ENCODE results near the gene UBC.
"Not testable (repeated sequence)": the region's sequence is repeated elsewhere in the genome, so short reads cannot be mapped to it uniquely, and the experiment has no call there.

The UBC gene

GRCh38 chr12:124915239-124916236 lies 1.1 kb upstream of the UBC start:
- DNase-seq (ENCODE audit: low read depth, low spot score), result no peak

- DNase-seq (ENCODE audit: low read depth, low spot score), result no peak
These were observed 717 bp downstream of the UBC start for GRCh38 chr12:124913474-124914391.

GRCh38 chr12:124912529-124913287 lies 1.7 kb downstream of the UBC start:
- not testable (repeated sequence) for DNase-seq (ENCODE audit: low read depth, low spot score)

- not testable (repeated sequence) for DNase-seq (ENCODE audit: low read depth, low spot score)
These were observed 2.9 kb downstream of the UBC start for GRCh38 chr12:124911521-124911920.

DNA sequence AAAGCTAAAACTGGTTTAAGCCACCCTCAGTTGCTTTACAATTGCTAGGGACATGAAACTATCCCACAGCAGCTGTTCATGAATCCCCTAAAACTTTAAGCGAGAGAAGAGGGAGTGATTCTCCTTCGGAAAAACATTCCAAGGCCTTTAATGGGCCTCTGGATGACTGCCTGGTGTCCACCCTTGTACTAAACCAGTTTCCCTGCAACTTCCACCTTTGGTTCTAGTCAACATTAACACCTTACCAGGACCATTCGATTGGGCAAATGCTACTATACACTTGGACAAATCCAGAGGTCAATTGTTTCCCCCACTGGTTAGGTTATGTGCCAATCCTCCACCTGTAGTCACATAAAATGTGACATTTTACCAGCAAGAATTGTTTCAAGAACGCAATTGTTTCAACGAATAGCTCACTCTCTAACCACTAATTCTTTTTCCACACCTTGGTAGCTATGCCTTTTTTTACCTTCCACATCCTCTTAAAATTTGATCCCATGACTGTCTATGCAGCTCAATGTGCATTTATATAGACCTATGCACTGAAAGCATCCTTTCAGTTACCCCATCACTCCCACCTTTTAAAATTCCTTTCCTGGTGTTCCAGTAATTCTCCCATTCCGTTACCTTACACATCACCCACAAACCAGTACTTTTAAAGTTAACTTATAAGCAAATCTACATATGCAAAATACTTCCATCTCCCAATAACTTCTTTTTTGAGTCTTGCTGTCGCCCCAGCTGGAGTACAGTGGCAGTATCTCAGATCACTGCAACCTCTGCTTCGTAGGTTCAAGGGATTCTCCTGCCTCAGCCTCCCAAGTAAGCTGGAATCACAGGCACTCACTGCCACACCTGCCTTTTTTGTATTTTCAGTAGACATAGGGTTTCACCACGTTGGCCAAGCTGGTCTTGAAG lies 3.6 kb downstream of the UBC start:
- no peak for DNase-seq (ENCODE audit: low read depth, low spot score)

DNA sequence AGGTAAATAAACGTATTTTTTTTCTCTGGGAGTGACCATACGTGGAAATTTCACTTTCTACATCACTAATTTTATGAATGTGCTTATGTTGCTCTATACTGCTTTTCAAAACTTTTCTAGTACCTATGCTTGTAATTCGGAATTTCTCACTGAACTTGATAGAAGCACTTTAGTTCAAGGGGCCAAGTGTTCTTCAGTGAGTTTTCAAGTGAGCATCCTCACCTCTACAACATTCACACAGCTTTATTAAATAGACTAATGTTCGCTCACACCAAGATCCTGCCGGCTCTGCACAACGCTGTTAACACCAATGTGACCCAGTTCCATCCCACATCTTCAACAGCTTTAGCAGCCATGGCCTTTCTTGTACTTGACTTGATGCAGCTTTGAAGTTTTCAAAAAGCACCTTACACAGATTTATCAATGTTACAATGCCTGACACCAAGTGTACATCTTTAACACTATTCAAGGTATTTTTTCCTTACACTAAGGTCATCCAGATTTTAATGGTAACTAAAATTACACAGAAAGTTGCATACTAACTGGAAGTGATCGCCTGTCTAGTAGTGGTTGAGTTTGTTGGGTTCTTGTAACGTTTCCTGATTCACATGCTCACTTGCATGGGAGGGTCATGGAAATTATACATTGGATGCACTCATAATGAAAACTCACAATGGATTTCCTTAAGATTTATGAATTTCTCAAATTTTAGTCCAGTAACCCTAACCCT lies 4.5 kb downstream of the UBC start:
- no peak for DNase-seq (ENCODE audit: low read depth, low spot score)

DNA sequence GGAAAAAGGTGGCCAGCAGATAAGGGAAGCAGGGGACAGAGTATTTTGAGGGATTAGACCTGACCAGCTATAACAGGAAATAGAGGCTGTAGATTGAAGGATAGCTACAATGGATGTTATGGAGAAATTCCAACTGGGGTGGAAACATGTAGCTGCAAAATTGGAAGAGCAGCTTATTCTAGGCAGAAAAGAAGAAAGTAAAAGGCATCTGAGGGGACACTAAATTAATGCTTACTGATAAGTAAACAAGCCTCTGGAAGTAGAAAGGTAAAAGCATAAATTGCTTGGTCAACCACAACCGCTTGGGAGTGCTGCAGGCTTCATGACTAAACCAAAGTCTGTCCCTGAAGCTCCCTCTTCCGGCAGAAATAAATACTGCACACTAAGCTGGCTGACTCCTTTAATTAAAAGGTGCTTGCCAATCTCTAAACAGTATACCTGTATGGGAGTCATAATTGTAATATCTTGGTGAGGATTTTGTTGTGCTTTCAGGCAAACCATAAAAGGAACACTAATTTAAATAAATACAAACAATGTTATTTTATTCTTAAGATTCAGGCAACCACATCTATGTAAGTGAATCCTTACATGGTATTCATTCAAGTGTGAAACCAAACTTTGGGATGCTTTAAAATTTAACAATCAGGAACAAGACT lies 7.7 kb downstream of the UBC start:
- peak; percentile 59 for DNase-seq (ENCODE audit: low read depth, low spot score)

GRCh38 chr12:124904306-124905098 lies 9.9 kb downstream of the UBC start:
- DNase-seq (ENCODE audit: low read depth, low spot score), result peak; percentile 50

DNA sequence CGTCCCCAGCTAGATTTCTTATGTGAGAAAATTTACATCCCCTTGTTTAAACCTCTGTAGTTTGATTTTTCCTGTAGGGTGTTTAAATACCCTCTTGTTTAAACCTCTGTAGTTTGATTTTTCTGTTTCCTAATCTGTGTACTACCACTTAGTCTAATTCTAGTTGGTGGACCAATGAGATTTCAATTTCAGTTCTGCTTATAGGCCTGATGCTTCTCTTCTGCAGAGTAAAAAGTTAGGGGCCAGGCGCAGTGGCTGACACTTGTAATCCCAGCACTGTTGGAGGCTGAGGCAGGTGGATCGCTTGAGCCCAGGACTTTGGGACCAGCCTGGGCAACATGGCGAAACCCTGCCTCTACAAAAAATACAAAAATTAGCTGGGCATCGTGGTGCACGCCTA lies 11.5 kb downstream of the UBC start:
- no peak for DNase-seq (ENCODE audit: low read depth, low spot score)

- no peak for DNase-seq (ENCODE audit: low read depth, low spot score)
These were observed 13.4 kb downstream of the UBC start for GRCh38 chr12:124901003-124901402.

DNA sequence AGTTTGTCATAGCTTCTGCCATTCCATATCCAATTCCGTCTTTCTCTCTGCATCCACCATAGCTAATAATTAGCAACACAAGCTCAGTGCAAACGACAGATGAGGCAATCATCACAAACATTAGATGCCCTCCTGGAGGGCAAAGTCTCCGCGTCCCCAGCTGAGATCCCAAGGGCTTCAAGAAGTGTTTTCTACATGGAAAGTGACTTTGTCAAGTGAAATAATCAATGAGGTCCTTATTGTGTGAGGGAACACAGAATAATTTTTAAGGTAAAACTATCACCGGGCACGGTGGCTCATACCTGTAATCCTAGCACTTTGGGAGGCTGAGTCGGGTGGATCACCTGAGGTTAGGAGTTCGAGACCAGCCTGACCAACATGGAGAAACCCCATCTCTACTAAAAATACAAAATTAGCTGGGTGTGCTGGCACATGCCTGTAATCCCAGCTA lies 14.1 kb downstream of the UBC start:
- not testable (repeated sequence) for DNase-seq (ENCODE audit: low read depth, low spot score)

GRCh38 chr12:124898923-124899294 lies 15.5 kb downstream of the UBC start:
- no peak for DNase-seq (ENCODE audit: low read depth, low spot score)

GRCh38 chr12:124898200-124898922 lies 16.1 kb downstream of the UBC start:
- DNase-seq (ENCODE audit: low read depth, low spot score), result no peak

- DNase-seq (ENCODE audit: low read depth, low spot score), result no peak
These were observed 18.0 kb downstream of the UBC start for GRCh38 chr12:124896461-124896860.

- DNase-seq (ENCODE audit: low read depth, low spot score), result no peak
These were observed 20.5 kb downstream of the UBC start for GRCh38 chr12:124893792-124894516.

- DNase-seq (ENCODE audit: low read depth, low spot score), result no peak
These were observed 26.2 kb downstream of the UBC start for GRCh38 chr12:124888260-124888659.

DNA sequence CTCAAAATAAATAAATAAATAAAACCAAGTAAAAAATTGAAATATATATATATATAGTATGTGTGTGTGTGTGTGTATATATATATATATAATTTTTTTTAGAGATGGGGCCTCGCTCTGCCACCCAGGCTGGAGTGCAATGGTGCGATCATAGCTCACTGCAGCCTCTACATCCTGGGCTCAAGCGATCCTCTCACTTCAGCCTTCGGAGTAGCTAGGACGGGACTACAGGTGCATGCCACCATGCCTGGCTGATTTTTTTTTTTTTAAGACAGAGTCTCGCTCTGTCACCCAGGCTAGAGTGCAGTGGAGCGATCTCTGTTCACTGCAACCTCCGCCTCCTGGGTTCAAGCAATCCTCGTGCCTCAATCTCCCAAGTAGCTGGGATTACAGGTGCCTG lies 26.7 kb downstream of the UBC start:
- DNase-seq (ENCODE audit: low read depth, low spot score), result not testable (repeated sequence)
